ENCODE results near the gene M1AP.

M1AP gene

GRCh38 chr2:74528600-74529356 is 119.4 kb downstream of the M1AP start:
- no peak for DNase-seq (ENCODE audit: extremely low read depth in 1 of 2, low read depth in 1 of 2)

GRCh38 chr2:74527741-74528140 is 120.4 kb downstream of the M1AP start:
- DNase-seq (ENCODE audit: extremely low read depth in 1 of 2, low read depth in 1 of 2) = no peak

- DNase-seq (ENCODE audit: extremely low read depth in 1 of 2, low read depth in 1 of 2) = no peak
Observed at GRCh38 chr2:74526649-74527230, 121.4 kb downstream of the M1AP start.

GRCh38 chr2:74525717-74526648 is 122.1 kb downstream of the M1AP start, which contains the start of gene DQX1:
DQX1 (minus strand) TSS chr2:74526231; CDS start chr2:74525729, 502 bp downstream.
- DNase-seq (ENCODE audit: extremely low read depth in 1 of 2, low read depth in 1 of 2) = no peak

- DNase-seq (ENCODE audit: extremely low read depth in 1 of 2, low read depth in 1 of 2) = no peak
Observed at GRCh38 chr2:74524955-74525716, 123.0 kb downstream of the M1AP start.

GRCh38 chr2:74524005-74524404 is 124.1 kb downstream of the M1AP start:
- no peak for DNase-seq (ENCODE audit: extremely low read depth in 1 of 2, low read depth in 1 of 2)

- no peak for DNase-seq (ENCODE audit: extremely low read depth in 1 of 2, low read depth in 1 of 2)
Observed at GRCh38 chr2:74522516-74522915, 125.6 kb downstream of the M1AP start.

- DNase-seq (ENCODE audit: extremely low read depth in 1 of 2, low read depth in 1 of 2) = no peak
Observed at GRCh38 chr2:74516650-74517049, 131.5 kb downstream of the M1AP start.

GRCh38 chr2:74515981-74516633 is 132.0 kb downstream of the M1AP start:
- DNase-seq (ENCODE audit: extremely low read depth in 1 of 2, low read depth in 1 of 2) = peak in 1 of 2 donors; percentile 71

GRCh38 chr2:74515271-74515980 is 132.7 kb downstream of the M1AP start:
- DNase-seq (ENCODE audit: extremely low read depth in 1 of 2, low read depth in 1 of 2) = no peak

- DNase-seq (ENCODE audit: extremely low read depth in 1 of 2, low read depth in 1 of 2) = no peak
Observed at GRCh38 chr2:74514368-74515270, 133.5 kb downstream of the M1AP start, which contains the start of gene TLX2. TLX2 (plus strand) TSS chr2:74514450; CDS start chr2:74514807, 357 bp downstream.

GRCh38 chr2:74513605-74514367 is 134.3 kb downstream of the M1AP start:
- no peak for DNase-seq (ENCODE audit: extremely low read depth in 1 of 2, low read depth in 1 of 2)

GRCh38 chr2:74512744-74513604 is 135.2 kb downstream of the M1AP start:
- DNase-seq (ENCODE audit: extremely low read depth in 1 of 2, low read depth in 1 of 2) = no peak

GRCh38 chr2:74511104-74511989 is 136.8 kb downstream of the M1AP start:
- no peak for DNase-seq (ENCODE audit: extremely low read depth in 1 of 2, low read depth in 1 of 2)

GRCh38 chr2:74510272-74510671 is 137.9 kb downstream of the M1AP start:
- DNase-seq (ENCODE audit: extremely low read depth in 1 of 2, low read depth in 1 of 2) = no peak
